ENCODE data around the gene TGFBR3. TPM values are rescaled to one million over a fixed set of nuclear protein-coding genes. Genes with fewer than 3 reads are reported as not detected.
A peak's percentile ranks its signal among the peaks of the same experiment; 100 is the strongest.

Gene TGFBR3
- total and polyA plus RNA-seq, 9 of the 15 experiments (the other 6 are each of a cell fraction or from before 2014, with no cell fraction given), result 3.6 to 32.4 (median 15.6) TPM

- FAIRE-seq, result peak; percentile 66
- Histone ChIP-seq H3K79me2 (ENCODE audit: control insufficient read depth, insufficient read depth, low read length) (peaks cover 43% of the 10 kb centered on the region; the same call in 2 of the 3 replicates), H3K9me3 (replicated peaks; ENCODE audit: control insufficient read depth, insufficient read depth, low read depth, low read length) (no peaks in the 10 kb centered on the region), H3K36me3 (ENCODE audit: control insufficient read depth, insufficient read depth, low read length) (no peaks in the 10 kb centered on the region), H4K20me1 (replicated peaks; ENCODE audit: control insufficient read depth, insufficient read depth, low read length) (peaks cover 8% of the 10 kb centered on the region; the same call in 1 of the 2 replicates), H3K9me1 (ENCODE audit: control insufficient read depth, insufficient read depth, low read length) (no peaks in the 10 kb centered on the region), H3K4me1 (replicated peaks in 1 of 2; ENCODE audit: control insufficient read depth in 2 of 2, insufficient read depth in 2 of 2, low read length in 2 of 2) (peaks cover 6 to 14% of the 10 kb centered on the region in 2 experiments), H3K27ac (ENCODE audit: extremely low read depth, low read depth, low read length) (no peak overlapping the region), H2AFZ (ENCODE audit: low read depth, low read length) (no peak overlapping the region), H3K27me3 (ENCODE audit: control insufficient read depth in 2 of 2, insufficient read depth in 2 of 2, low read length in 2 of 2) (no peaks in the 10 kb centered on the region), H3K9ac (ENCODE audit: insufficient read depth in 1 of 2, low read depth in 2 of 2, low read length in 2 of 2) (peak overlapping the region in 1 of 2 experiments; percentile 65; a peak in 1 of 4 replicates), H3K4me3 (no peak overlapping the region), H3K4me2 (ENCODE audit: insufficient read depth, low read length) (no peak overlapping the region)
- intact Hi-C loops (cut with micrococcal nuclease) (no loop called here), in situ Hi-C loops (cut with MboI) (no loop called here)
- POLR2A ChIA-PET, result interaction anchor here (0.5 to 1.4 kb wide), 2 partner anchors 9 to 17 kb away, joined by 3 to 4 read pairs; no protein-coding TSS in a partner anchor
- no TSS peak for BruUV-seq (replicated peaks)
- CTCF ChIA-PET (ENCODE audit: low intra/inter-chr PET ratio), result no interaction called here
- peak in 2 of 4 experiments; percentile 12 to 36 for DNase-seq (ENCODE audit: extremely low read depth in 1 of 4, low spot score in 3 of 4)
- WGBS (ENCODE audit: insufficient coverage, low coverage, missing lambda C conversion rate), result 7% methylated on average over 7 of the region's 7 CpGs
- ATAC-seq, result peak; percentile 59
- TF ChIP-seq NR2C2 (CRISPR knock-in tag; IDR thresholded peaks at IDR 0.05) (no peak), NR2C2 (tag; IDR thresholded peaks at IDR 0.05) (peak; percentile 78), MEIS2 (IDR thresholded peaks at IDR 0.05; ENCODE audit: partially characterized antibody) (peak; percentile 39), ZNF589 (CRISPR knock-in tag; IDR thresholded peaks at IDR 0.05; ENCODE audit: low read depth) (no peak), HSF4 (CRISPR knock-in tag; IDR thresholded peaks at IDR 0.05; ENCODE audit: borderline replicate concordance) (no peak), SAFB2 (IDR thresholded peaks at IDR 0.05; ENCODE audit: borderline replicate concordance, low read depth, low read length, severe bottlenecking) (no peak), CREB3L1 (IDR thresholded peaks at IDR 0.05; ENCODE audit: borderline replicate concordance, low read depth) (no peak), KDM1A (IDR thresholded peaks at IDR 0.05) (peak; percentile 76 to 88; a peak in 3 of 4 replicates), STAT6 (CRISPR knock-in tag; IDR thresholded peaks at IDR 0.05) (no peak), XRCC3 (IDR thresholded peaks at IDR 0.05) (no peak), BHLHE40 (IDR thresholded peaks at IDR 0.05; ENCODE audit: low read length) (no peak), NFIC (IDR thresholded peaks at IDR 0.05) (no peak), SMAD2 (IDR thresholded peaks at IDR 0.05; ENCODE audit: low read depth, low read length) (no peak), ID3 (CRISPR knock-in tag; IDR thresholded peaks at IDR 0.05) (no peak), ID3 (tag; IDR thresholded peaks at IDR 0.05) (no peak), PRMT5 (CRISPR knock-in tag; IDR thresholded peaks at IDR 0.05) (no peak), ZNF174 (CRISPR knock-in tag; IDR thresholded peaks at IDR 0.05) (no peak), MTA3 (IDR thresholded peaks at IDR 0.05; ENCODE audit: borderline replicate concordance) (no peak), RCOR1 (IDR thresholded peaks at IDR 0.05; ENCODE audit: borderline replicate concordance in 1 of 2, low read depth in 2 of 2, low read length in 2 of 2) (peak in 1 of 2 experiments; percentile 32; a peak in 1 of 4 replicates)
Measured at GRCh38 chr1:91872559-91873081, 13.3 kb downstream of the TGFBR3 start.
